Dendritic cell treated with granulocyte-macrophage colony-stimulating factor and Interleukin-4, amounts not matched to agents 40 ng/mL and 50 ng/mL, for 4 days (primary cell): ENCODE measurements around the gene CXCL13.
"Not testable (repeated sequence)": the region's sequence is repeated elsewhere in the genome, so short reads cannot be mapped to it uniquely, and the experiment has no call there.

Experiments used
- H3K27ac Mint-ChIP-seq: one replicate; pipeline ENCODE4 v1.8.0; 2022; ENCODE audit warnings: mild to moderate bottlenecking, mixed read lengths
- H3K27me3 Mint-ChIP-seq: one replicate; pipeline ENCODE4 v1.8.0; 2022; ENCODE audit warnings: mild to moderate bottlenecking, mixed read lengths
- H3K36me3 Mint-ChIP-seq: one replicate; pipeline ENCODE4 v1.8.0; 2022; ENCODE audit warnings: low read depth, mixed read lengths
- H3K4me1 Mint-ChIP-seq: one replicate; pipeline ENCODE4 v1.8.0; 2022; ENCODE audit warnings: low read depth, mixed read lengths
- H3K4me3 Mint-ChIP-seq: one replicate; pipeline ENCODE4 v1.8.0; 2022; ENCODE audit warnings: mild to moderate bottlenecking, moderate library complexity, mixed read lengths
- H3K9me3 Mint-ChIP-seq: one replicate; pipeline ENCODE4 v1.8.0; 2022; ENCODE audit warnings: mixed read lengths
- intact Hi-C: fragments of 100-400 bp; cut with micrococcal nuclease; formaldehyde crosslinking; loops from one replicate; pipeline ENCODE4 v1.15.0; 2022

CXCL13 gene

GRCh38 chr4:77621254-77621653 lies 15.6 kb downstream of the CXCL13 start:
- H3K4me3 Mint-ChIP-seq: no peak overlapping the region
- H3K27me3 Mint-ChIP-seq: peaks cover 5% of the 10 kb centered on the region
- no peak overlapping the region for H3K27ac Mint-ChIP-seq
- H3K36me3 Mint-ChIP-seq: no peaks in the 10 kb centered on the region
- H3K4me1 Mint-ChIP-seq: peaks cover 10% of the 10 kb centered on the region
- H3K9me3 Mint-ChIP-seq: no peaks in the 10 kb centered on the region
- intact Hi-C loops: no loop called here

- no peak overlapping the region for H3K27ac Mint-ChIP-seq
- H3K4me1 Mint-ChIP-seq: peaks cover 10% of the 10 kb centered on the region
- intact Hi-C loops: no loop called here
- no peaks in the 10 kb centered on the region for H3K9me3 Mint-ChIP-seq
- H3K36me3 Mint-ChIP-seq: no peaks in the 10 kb centered on the region
- H3K4me3 Mint-ChIP-seq: no peak overlapping the region
- peaks cover 5% of the 10 kb centered on the region for H3K27me3 Mint-ChIP-seq
Measured at GRCh38 chr4:77623091-77623490, 17.5 kb downstream of the CXCL13 start.

GRCh38 chr4:77624213-77624612 lies 18.6 kb downstream of the CXCL13 start:
- intact Hi-C loops: no loop called here
- Mint-ChIP-seq H3K4me1 (peaks cover under 1% of the 10 kb centered on the region), H3K27ac (no peak overlapping the region), H3K9me3 (no peaks in the 10 kb centered on the region), H3K36me3 (no peaks in the 10 kb centered on the region), H3K4me3 (no peak overlapping the region), H3K27me3 (peaks cover under 1% of the 10 kb centered on the region)

- H3K36me3 Mint-ChIP-seq: no peaks in the 10 kb centered on the region
- no peaks in the 10 kb centered on the region for H3K4me1 Mint-ChIP-seq
- intact Hi-C loops: no loop called here
- no peak overlapping the region for H3K27ac Mint-ChIP-seq
- no peaks in the 10 kb centered on the region for H3K27me3 Mint-ChIP-seq
- no peak overlapping the region for H3K4me3 Mint-ChIP-seq
- no peaks in the 10 kb centered on the region for H3K9me3 Mint-ChIP-seq
Measured at GRCh38 chr4:77625485-77625884, 19.9 kb downstream of the CXCL13 start.

GRCh38 chr4:77629885-77630284 lies 24.3 kb downstream of the CXCL13 start:
- intact Hi-C loops: no loop called here
- Mint-ChIP-seq H3K4me3 (no peak overlapping the region), H3K27ac (no peak overlapping the region), H3K36me3 (no peaks in the 10 kb centered on the region), H3K4me1 (no peaks in the 10 kb centered on the region), H3K27me3 (no peaks in the 10 kb centered on the region), H3K9me3 (no peaks in the 10 kb centered on the region)

- Mint-ChIP-seq H3K4me1 (no peaks in the 10 kb centered on the region), H3K27me3 (no peaks in the 10 kb centered on the region), H3K4me3 (no peak overlapping the region), H3K36me3 (no peaks in the 10 kb centered on the region), H3K9me3 (no peaks in the 10 kb centered on the region), H3K27ac (no peak overlapping the region)
- intact Hi-C loops: no loop called here
Measured at GRCh38 chr4:77631276-77631675, 25.7 kb downstream of the CXCL13 start.

GRCh38 chr4:77634132-77634785 lies 28.6 kb downstream of the CXCL13 start:
- H3K27me3 Mint-ChIP-seq: no peaks in the 10 kb centered on the region
- H3K9me3 Mint-ChIP-seq: no peaks in the 10 kb centered on the region
- H3K4me3 Mint-ChIP-seq: no peak overlapping the region
- no peaks in the 10 kb centered on the region for H3K4me1 Mint-ChIP-seq
- H3K27ac Mint-ChIP-seq: no peak overlapping the region
- no peaks in the 10 kb centered on the region for H3K36me3 Mint-ChIP-seq
- intact Hi-C loops: no loop called here

GRCh38 chr4:77635246-77635645 lies 29.6 kb downstream of the CXCL13 start:
- Mint-ChIP-seq H3K4me3 (no peak overlapping the region), H3K36me3 (no peaks in the 10 kb centered on the region), H3K4me1 (no peaks in the 10 kb centered on the region), H3K9me3 (no peaks in the 10 kb centered on the region), H3K27me3 (no peaks in the 10 kb centered on the region), H3K27ac (no peak overlapping the region)
- intact Hi-C loops: no loop called here

GRCh38 chr4:77635876-77636275 lies 30.3 kb downstream of the CXCL13 start:
- H3K4me1 Mint-ChIP-seq: no peaks in the 10 kb centered on the region
- no peak overlapping the region for H3K27ac Mint-ChIP-seq
- no peaks in the 10 kb centered on the region for H3K9me3 Mint-ChIP-seq
- no peaks in the 10 kb centered on the region for H3K36me3 Mint-ChIP-seq
- no peak overlapping the region for H3K4me3 Mint-ChIP-seq
- intact Hi-C loops: no loop called here
- H3K27me3 Mint-ChIP-seq: no peaks in the 10 kb centered on the region

GRCh38 chr4:77636902-77637301 lies 31.3 kb downstream of the CXCL13 start:
- Mint-ChIP-seq H3K4me1 (no peaks in the 10 kb centered on the region), H3K27me3 (no peaks in the 10 kb centered on the region), H3K4me3 (no peak overlapping the region), H3K27ac (no peak overlapping the region), H3K36me3 (no peaks in the 10 kb centered on the region), H3K9me3 (no peaks in the 10 kb centered on the region)
- intact Hi-C loops: no loop called here

- H3K27me3 Mint-ChIP-seq, intact Hi-C loops, H3K36me3 Mint-ChIP-seq, H3K4me1 Mint-ChIP-seq, H3K4me3 Mint-ChIP-seq, H3K27ac Mint-ChIP-seq: not testable (repeated sequence)
- peaks cover 35% of the 10 kb centered on the region for H3K9me3 Mint-ChIP-seq
Measured at GRCh38 chr4:77644069-77644468, 38.4 kb downstream of the CXCL13 start.

- Mint-ChIP-seq H3K9me3 (peaks cover 11% of the 10 kb centered on the region), H3K27me3 (no peaks in the 10 kb centered on the region), H3K27ac (no peak overlapping the region), H3K36me3 (no peaks in the 10 kb centered on the region), H3K4me3 (no peak overlapping the region), H3K4me1 (no peaks in the 10 kb centered on the region)
- intact Hi-C loops: no loop called here
Measured at GRCh38 chr4:77650787-77651186, 45.2 kb downstream of the CXCL13 start.

- H3K27me3 Mint-ChIP-seq: no peaks in the 10 kb centered on the region
- no peak overlapping the region for H3K27ac Mint-ChIP-seq
- no peak overlapping the region for H3K4me3 Mint-ChIP-seq
- no peaks in the 10 kb centered on the region for H3K4me1 Mint-ChIP-seq
- intact Hi-C loops: no loop called here
- no peaks in the 10 kb centered on the region for H3K36me3 Mint-ChIP-seq
- H3K9me3 Mint-ChIP-seq: peaks cover 6% of the 10 kb centered on the region
Measured at GRCh38 chr4:77651820-77652219, 46.2 kb downstream of the CXCL13 start.

- no peak overlapping the region for H3K4me3 Mint-ChIP-seq
- no peak overlapping the region for H3K27ac Mint-ChIP-seq
- peaks cover 5% of the 10 kb centered on the region for H3K9me3 Mint-ChIP-seq
- H3K27me3 Mint-ChIP-seq: no peaks in the 10 kb centered on the region
- H3K4me1 Mint-ChIP-seq: no peaks in the 10 kb centered on the region
- intact Hi-C loops: no loop called here
- H3K36me3 Mint-ChIP-seq: no peaks in the 10 kb centered on the region
Measured at GRCh38 chr4:77652237-77652897, 46.7 kb downstream of the CXCL13 start.
